C4-2B (cell line): ENCODE results near the gene FAAH.

ENCODE experiments used
- H3K27ac ChIP-seq: fragments of 450-650 bp; 2 replicates; pipeline ENCODE4 v1.5.1; 2017
- ZFX ChIP-seq: fragments of 450-650 bp; IDR thresholded peaks from 2 replicates; pipeline ENCODE4 v1.6.1; 2017
- TF ChIP-seq, protein P1 (sequence below): fragments of 450-650 bp; conservative IDR thresholded peaks from 2 replicates; pipeline ENCODE4 v1.5.1; 2017; ENCODE audit warnings: mild to moderate bottlenecking

The FAAH gene

DNA sequence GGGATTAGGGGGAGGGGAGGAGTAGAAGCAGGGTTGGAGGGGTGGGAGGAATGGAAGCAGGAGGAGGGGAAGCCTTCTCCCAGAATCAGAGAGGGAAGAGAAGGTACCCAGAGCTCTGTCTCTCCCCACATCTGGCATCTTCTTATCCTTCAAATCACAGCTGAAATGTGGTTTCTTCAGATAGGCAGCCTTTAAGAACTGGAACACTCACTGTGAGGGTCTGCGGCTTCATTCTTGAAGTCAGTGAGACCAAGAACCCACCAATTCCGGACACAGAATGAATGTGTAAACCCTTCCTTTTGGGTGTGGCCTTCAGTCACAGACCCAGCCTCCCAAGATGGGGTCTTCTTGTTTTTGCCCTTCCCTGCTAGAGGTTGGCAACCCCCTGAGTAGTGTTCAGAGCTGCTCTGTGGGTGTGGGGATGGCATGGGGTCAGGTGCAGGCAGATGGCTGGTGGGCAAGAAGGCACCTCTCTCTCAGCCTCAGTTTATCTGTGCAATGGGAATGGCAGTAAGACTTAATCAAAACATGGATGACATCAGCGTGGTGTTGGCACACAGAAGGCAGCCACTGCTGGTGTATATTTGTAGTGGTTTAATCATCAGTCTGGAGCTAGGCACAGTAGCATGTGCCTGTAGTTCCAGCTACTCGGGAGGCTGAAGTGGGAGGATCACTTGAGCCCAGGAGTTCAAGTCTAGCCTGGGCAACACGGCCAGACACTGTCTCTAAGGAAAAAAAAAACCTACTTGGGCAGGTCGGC is 7.2 kb downstream of the FAAH start:
- peak overlapping the region; percentile 64 for H3K27ac ChIP-seq
- no peak for TF ChIP-seq ZFX
- TF ChIP-seq, protein P1, sequence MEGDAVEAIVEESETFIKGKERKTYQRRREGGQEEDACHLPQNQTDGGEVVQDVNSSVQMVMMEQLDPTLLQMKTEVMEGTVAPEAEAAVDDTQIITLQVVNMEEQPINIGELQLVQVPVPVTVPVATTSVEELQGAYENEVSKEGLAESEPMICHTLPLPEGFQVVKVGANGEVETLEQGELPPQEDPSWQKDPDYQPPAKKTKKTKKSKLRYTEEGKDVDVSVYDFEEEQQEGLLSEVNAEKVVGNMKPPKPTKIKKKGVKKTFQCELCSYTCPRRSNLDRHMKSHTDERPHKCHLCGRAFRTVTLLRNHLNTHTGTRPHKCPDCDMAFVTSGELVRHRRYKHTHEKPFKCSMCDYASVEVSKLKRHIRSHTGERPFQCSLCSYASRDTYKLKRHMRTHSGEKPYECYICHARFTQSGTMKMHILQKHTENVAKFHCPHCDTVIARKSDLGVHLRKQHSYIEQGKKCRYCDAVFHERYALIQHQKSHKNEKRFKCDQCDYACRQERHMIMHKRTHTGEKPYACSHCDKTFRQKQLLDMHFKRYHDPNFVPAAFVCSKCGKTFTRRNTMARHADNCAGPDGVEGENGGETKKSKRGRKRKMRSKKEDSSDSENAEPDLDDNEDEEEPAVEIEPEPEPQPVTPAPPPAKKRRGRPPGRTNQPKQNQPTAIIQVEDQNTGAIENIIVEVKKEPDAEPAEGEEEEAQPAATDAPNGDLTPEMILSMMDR, result no peak

DNA sequence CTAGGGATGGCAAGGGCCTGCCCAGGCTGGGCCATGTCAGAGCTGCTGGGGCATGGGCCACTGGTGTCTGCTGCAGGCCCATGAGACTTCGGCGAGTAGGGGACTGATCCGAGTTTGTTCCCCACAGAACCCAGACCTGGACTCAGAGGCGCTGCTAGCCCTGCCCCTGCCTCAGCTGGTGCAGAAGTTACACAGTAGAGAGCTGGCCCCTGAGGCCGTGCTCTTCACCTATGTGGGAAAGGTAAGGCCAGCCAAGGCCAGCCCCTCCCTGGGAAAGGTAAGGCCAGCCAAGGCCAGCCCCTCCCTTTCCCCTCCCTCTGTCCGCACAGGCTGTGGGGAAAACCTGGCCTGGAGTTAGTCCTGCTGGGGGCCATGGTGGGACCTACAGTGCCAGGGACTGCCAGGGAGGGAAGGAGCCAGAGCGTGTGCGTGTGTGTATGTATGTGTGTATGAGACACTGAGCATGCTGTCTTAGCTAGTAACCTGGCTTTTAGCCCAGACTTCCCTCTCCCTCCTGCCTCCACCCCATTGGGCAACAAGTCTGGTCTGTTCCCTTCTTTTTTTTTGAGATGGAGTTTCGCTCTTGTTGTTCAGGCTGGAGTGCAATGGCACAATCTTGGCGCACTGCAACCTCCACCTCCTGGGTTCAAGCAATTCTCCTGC is 8.0 kb downstream of the FAAH start:
- no peak for TF ChIP-seq ZFX
- TF ChIP-seq, protein P1, result no peak
- H3K27ac ChIP-seq, result peak overlapping the region; percentile 64

DNA sequence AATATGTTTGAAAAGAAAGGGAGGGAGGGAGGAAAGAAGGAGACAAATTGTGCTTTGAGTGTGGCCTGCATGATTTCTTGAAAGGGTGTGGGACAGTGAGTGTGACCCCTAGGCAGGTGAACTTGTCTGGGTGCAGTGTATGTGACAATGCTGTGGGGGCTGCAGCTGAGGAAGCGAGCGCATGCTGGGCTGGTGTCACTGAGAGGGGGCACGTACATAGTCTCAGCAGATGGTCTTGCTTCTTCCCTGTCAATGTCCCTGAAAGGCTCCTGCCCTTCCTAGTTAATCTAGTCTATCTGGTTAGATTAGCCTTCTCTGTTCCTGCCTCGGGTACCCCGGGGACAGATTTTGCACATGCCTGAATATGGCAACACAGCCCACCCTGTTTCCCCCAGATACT is 9.8 kb downstream of the FAAH start:
- TF ChIP-seq, protein P1, result no peak
- no peak for TF ChIP-seq ZFX
- H3K27ac ChIP-seq, result no peak overlapping the region

DNA sequence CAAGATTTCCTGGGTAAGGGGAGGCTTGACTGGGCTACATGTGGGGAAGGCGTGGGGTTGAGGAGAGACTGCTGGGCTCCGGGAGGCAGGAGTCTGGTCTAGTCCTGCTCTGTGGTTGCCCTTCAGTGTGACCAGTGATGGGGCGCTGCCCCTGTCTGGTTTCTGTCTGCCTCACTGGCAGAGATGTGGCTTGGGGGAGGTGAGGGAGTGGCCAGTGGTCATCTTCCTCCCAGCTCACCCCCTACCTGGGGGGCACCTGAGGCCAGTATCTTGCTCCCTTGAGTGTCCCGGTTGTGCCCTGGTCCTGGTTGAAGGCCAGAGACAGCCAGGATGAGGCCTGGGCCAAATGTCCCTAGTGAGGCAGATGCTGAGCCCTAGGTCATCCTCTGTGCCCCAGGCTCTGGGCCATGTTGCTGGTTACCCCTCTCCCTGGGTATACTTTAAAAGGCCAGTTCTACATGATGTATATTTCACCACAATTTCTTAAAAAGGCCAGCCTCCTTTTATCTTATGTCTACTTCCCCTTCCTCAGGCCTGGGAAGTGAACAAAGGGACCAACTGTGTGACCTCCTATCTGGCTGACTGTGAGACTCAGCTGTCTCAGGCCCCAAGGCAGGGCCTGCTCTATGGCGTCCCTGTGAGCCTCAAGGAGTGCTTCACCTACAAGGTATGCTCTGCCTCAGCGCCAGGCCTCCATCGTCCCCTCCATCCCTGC is 10.5 kb downstream of the FAAH start:
- no peak overlapping the region for H3K27ac ChIP-seq
- no peak for TF ChIP-seq ZFX
- TF ChIP-seq, protein P1, result no peak

DNA sequence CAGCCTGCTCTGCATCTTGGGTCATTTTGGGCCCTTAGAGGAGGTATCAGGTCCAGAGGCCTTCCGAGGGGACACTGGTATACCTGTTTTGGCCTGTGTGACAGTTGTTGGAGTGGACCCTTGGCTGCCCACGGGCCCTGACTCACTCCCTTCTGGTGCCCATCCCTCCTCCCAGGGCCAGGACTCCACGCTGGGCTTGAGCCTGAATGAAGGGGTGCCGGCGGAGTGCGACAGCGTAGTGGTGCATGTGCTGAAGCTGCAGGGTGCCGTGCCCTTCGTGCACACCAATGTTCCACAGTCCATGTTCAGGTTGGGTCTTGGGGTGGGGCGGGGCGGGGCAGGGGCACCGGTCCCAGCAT is 11.1 kb downstream of the FAAH start:
- no peak overlapping the region for H3K27ac ChIP-seq
- TF ChIP-seq, protein P1, result no peak
- no peak for TF ChIP-seq ZFX

DNA sequence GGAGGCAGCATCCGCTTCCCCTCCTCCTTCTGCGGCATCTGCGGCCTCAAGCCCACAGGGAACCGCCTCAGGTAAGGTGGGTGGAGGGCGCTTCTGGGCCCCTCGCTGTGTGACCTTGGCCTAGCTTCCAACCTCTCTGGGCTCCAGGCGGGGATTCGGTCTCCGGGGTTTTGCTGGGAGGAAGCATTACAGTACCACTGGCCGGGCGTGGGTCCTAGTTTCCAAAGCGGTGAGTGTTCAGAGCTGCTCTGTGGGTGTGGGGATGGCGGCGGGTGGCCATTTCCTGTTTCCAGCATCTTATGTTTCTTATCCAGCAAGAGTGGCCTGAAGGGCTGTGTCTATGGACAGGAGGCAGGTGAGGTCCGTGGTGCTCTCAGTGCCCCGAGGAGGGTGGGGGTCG is 11.6 kb downstream of the FAAH start:
- H3K27ac ChIP-seq, result no peak overlapping the region
- no peak for TF ChIP-seq ZFX
- TF ChIP-seq, protein P1, result no peak
